ENCODE data around the gene TTLL13. TPM values are rescaled to one million over a fixed set of nuclear protein-coding genes. Genes with fewer than 3 reads are reported as not detected.

TTLL13 gene
- total and polyA plus RNA-seq, 2 of the 4 experiments (the other 2 are of a cell fraction), result 0.10 TPM; not detected in 1

GRCh38 chr15:90207252-90207651 lies 42.1 kb upstream of the TTLL13 start (continued):
- no peak for TF ChIP-seq ELK1 (IDR thresholded peaks at IDR 0.05; ENCODE audit: borderline replicate concordance, low read depth, low read length)

- ATAC-seq (ENCODE audit: low read depth) (no peak), DNase-seq (no peak)
- Histone ChIP-seq H3K27ac (ENCODE audit: insufficient read depth, low read length) (no peak overlapping the region), H3K27me3 (ENCODE audit: control insufficient read depth, insufficient read depth, low read length) (no peaks in the 10 kb centered on the region), H2AFZ (replicated peaks; ENCODE audit: low read length, poor library complexity) (no peak overlapping the region), H3K18ac (ENCODE audit: low read depth, low read length) (no peak overlapping the region), H2AK9ac (replicated peaks; ENCODE audit: low read depth, low read length, poor library complexity) (no peak overlapping the region), H3K9ac (ENCODE audit: low read depth, low read length) (no peak overlapping the region), H3K9me1 (ENCODE audit: insufficient read depth, low read length) (peaks cover 10% of the 10 kb centered on the region), H2BK20ac (ENCODE audit: low read depth, low read length) (no peak overlapping the region), H3K4me3 (ENCODE audit: insufficient read depth, low read depth, low read length) (no peak overlapping the region), H2BK15ac (ENCODE audit: low read depth, low read length) (no peak overlapping the region), H4K20me1 (ENCODE audit: insufficient read depth, low read length) (no peaks in the 10 kb centered on the region; the same call in 1 of the 2 replicates), H4K91ac (ENCODE audit: insufficient read depth, low read depth, low read length) (no peak overlapping the region), H3K23ac (ENCODE audit: low read depth, low read length) (no peak overlapping the region), H3K79me1 (ENCODE audit: low read depth in 1 of 2, low read length in 2 of 2) (peaks cover 34 to 52% of the 10 kb centered on the region in 2 experiments), H3K14ac (replicated peaks; ENCODE audit: low read depth, low read length) (no peak overlapping the region), H3K56ac (ENCODE audit: extremely low read depth, insufficient read depth, low read length) (no peak overlapping the region), H4K5ac (ENCODE audit: low read depth, low read length) (no peak overlapping the region), H2BK5ac (ENCODE audit: low read depth, low read length, poor library complexity, severe bottlenecking) (no peak overlapping the region), H3K9me3 (ENCODE audit: control insufficient read depth, insufficient read depth, low read length) (no peaks in the 10 kb centered on the region), H3K4ac (ENCODE audit: low read depth, low read length) (no peak overlapping the region), H2BK120ac (ENCODE audit: low read depth, low read length) (no peak overlapping the region), H4K8ac (ENCODE audit: low read depth in 2 of 2, low read length in 2 of 2) (no peak overlapping the region), H2AK5ac (ENCODE audit: low read depth, low read length) (no peak overlapping the region), H3K36me3 (ENCODE audit: control insufficient read depth, insufficient read depth, low read length) (peaks cover 7% of the 10 kb centered on the region), H3K4me2 (ENCODE audit: low read depth, low read length) (no peak overlapping the region), H3K4me1 (ENCODE audit: control insufficient read depth, insufficient read depth, low read length) (peaks cover 6% of the 10 kb centered on the region)
- TF ChIP-seq MAZ (IDR thresholded peaks at IDR 0.05; ENCODE audit: borderline replicate concordance, low read depth, low read length), result no peak
- no peak for TF ChIP-seq RAD21 (IDR thresholded peaks at IDR 0.05; ENCODE audit: low read length)
- no peak for TF ChIP-seq NFE2L2 (IDR thresholded peaks at IDR 0.05; ENCODE audit: low read depth, low read length)
- TF ChIP-seq RCOR1 (IDR thresholded peaks at IDR 0.05; ENCODE audit: insufficient replicate concordance, low read length), result no peak
- no peak for TF ChIP-seq SMC3 (IDR thresholded peaks at IDR 0.05; ENCODE audit: low read depth, low read length)
- intact Hi-C loops (cut with micrococcal nuclease) (no loop called here), dilution Hi-C loops (cut with HindIII; ENCODE audit: low sequenced_read_pairs, unreplicated experiment) (no loop called here), in situ Hi-C loops (cut with MboI; ENCODE audit: low sequenced_read_pairs) (no loop called here)
- POLR2A ChIA-PET (ENCODE audit: unreplicated experiment), result no interaction called here
- BruUV-seq (replicated peaks), result no TSS peak
- CTCF ChIA-PET, result no interaction called here
- WGBS, 2 experiments (ENCODE audit: extremely low coverage in 2 of 2, insufficient read length in 1 of 2), result 80% methylated on average over 1 of the region's 6 CpGs; no CpG with 5 or more reads in 1 of the 2 experiments
These were observed 41.0 kb upstream of the TTLL13 start for GRCh38 chr15:90208356-90208755.

Measured in IMR-90 (cell line).